Endothelial cell of umbilical vein (primary cell): ENCODE results near the gene TMEM170A. TPM values are rescaled to one million over a fixed set of nuclear protein-coding genes. Genes with fewer than 3 reads are reported as not detected.

Experiments used
- BruUV-seq: library from RNA; stranded (reverse); fragments of 400-500 nt; replicated peaks from 2 replicates; lab custom pipeline; 2021; lab: Mats Ljungman, UMichigan
- CTCF ChIA-PET: fragments of 300-600, 350-600 bp; sonication (Branson Sonifier 250); formaldehyde crosslinking; loops from one replicate; lab custom pipeline; 2021; ENCODE audit warnings: antibody characterized with exemption, inconsistent platforms; lab: Charles Lee
- POLR2A ChIA-PET: fragments of 300-600, 350-600 bp; sonication (Branson Sonifier 250); formaldehyde crosslinking; loops from one replicate; lab custom pipeline; 2021; ENCODE audit warnings: antibody characterized with exemption, inconsistent platforms; lab: Charles Lee
- DNase-seq: peaks from one replicate; pipeline ENCODE4 v3.0.0-alpha.2; 2011; ENCODE audit warnings: low read depth, low spot score
- FAIRE-seq: peaks from 2 replicates; lab custom pipeline; 2011; peaks lifted over from hg19 to GRCh38; lab: Jason Lieb, UNC
- H2AFZ ChIP-seq: 2 replicates; pipeline ENCODE4 v1.6.0; 2012; ENCODE audit warnings: low read depth, low read length, control low read depth, inconsistent platforms
- H3K27ac ChIP-seq: 2 replicates; pipeline ENCODE4 v1.5.1; 2011; ENCODE audit warnings: low read depth, mild to moderate bottlenecking, control low read depth, low read length, moderate library complexity; ENCODE audit not compliant: insufficient read depth
- H3K27me3 ChIP-seq, 2 experiments: 2 replicates each; pipeline versions ENCODE4 v1.6.0 to v1.6.1; 2011; ENCODE audit warnings: low read length in 2 of 2, mixed read lengths in 1 of 2; ENCODE audit not compliant: control insufficient read depth in 2 of 2, insufficient read depth in 2 of 2
- H3K36me3 ChIP-seq, 2 experiments: 2 replicates in 1 of 2; 3 replicates in 1 of 2; pipeline ENCODE4 v1.5.1; 2011; ENCODE audit warnings: low read length in 2 of 2, mild to moderate bottlenecking in 1 of 2, moderate library complexity in 1 of 2; ENCODE audit not compliant: control insufficient read depth in 2 of 2, insufficient read depth in 2 of 2; ENCODE audit errors: extremely low read depth in 1 of 2
- H3K4me1 ChIP-seq: 3 replicates; pipeline ENCODE4 v1.5.1; 2011; ENCODE audit warnings: mild to moderate bottlenecking, low read length; ENCODE audit not compliant: control insufficient read depth, insufficient read depth; ENCODE audit errors: extremely low read depth
- H3K4me2 ChIP-seq: 2 replicates; pipeline ENCODE4 v1.6.1; 2011; ENCODE audit warnings: low read length, control low read depth, mixed read lengths; ENCODE audit not compliant: insufficient read depth
- H3K4me3 ChIP-seq, 3 experiments: fragments of 200-600 bp in 1 of 3; sonication (generic), shearing (Covaris generic) in 1 of 3; replicated peaks in 1 of 3; 2 replicates each; pipeline ENCODE4 v1.5.1; 2011 to 2016; ENCODE audit warnings: control low read depth in 3 of 3, low read length in 3 of 3, mild to moderate bottlenecking in 2 of 3, inconsistent platforms in 1 of 3, low read depth in 1 of 3, moderate library complexity in 1 of 3; ENCODE audit not compliant: insufficient read depth in 1 of 3
- H3K79me2 ChIP-seq: 2 replicates; pipeline ENCODE4 v1.6.0; 2012; ENCODE audit warnings: low read length, inconsistent platforms; ENCODE audit not compliant: control insufficient read depth, insufficient read depth
- H3K9ac ChIP-seq: replicated peaks from 2 replicates; pipeline ENCODE3; 2011; ENCODE audit warnings: low read length, control low read depth; ENCODE audit not compliant: insufficient read depth; ENCODE audit errors: extremely low read depth
- H3K9me1 ChIP-seq: replicated peaks from 3 replicates; pipeline ENCODE4 v1.6.0; 2011; ENCODE audit warnings: mild to moderate bottlenecking, low read length; ENCODE audit not compliant: control insufficient read depth, insufficient read depth; ENCODE audit errors: extremely low read depth
- H3K9me3 ChIP-seq: replicated peaks from 2 replicates; pipeline ENCODE4 v1.5.1; 2012; ENCODE audit warnings: low read length, inconsistent platforms; ENCODE audit not compliant: control insufficient read depth, insufficient read depth
- H4K20me1 ChIP-seq: replicated peaks from 2 replicates; pipeline ENCODE3; 2011; ENCODE audit warnings: mild to moderate bottlenecking, low read length; ENCODE audit not compliant: control insufficient read depth, insufficient read depth; ENCODE audit errors: extremely low read depth
- CTCF ChIP-seq, 2 donors: IDR thresholded peaks; 1 replicate in 1 of 2; 2 replicates in 1 of 2; pipeline ENCODE4 v1.5.1; 2011; ENCODE audit warnings: low read length in 2 of 2, mild to moderate bottlenecking in 2 of 2, moderate library complexity in 2 of 2, control low read depth in 1 of 2, inconsistent platforms in 1 of 2, low read depth in 1 of 2; ENCODE audit not compliant: insufficient read depth in 1 of 2; ENCODE audit errors: extremely low read depth in 1 of 2
- FOS ChIP-seq: IDR thresholded peaks from 2 replicates; pipeline ENCODE4 v1.6.1; 2011; ENCODE audit warnings: mild to moderate bottlenecking, low read length, moderate library complexity, borderline replicate concordance; ENCODE audit not compliant: insufficient read depth
- GATA2 ChIP-seq: IDR thresholded peaks from 2 replicates; pipeline ENCODE4 v1.7.0; 2011; ENCODE audit warnings: low read depth, mild to moderate bottlenecking, moderate library complexity, mixed read lengths, low read length; ENCODE audit not compliant: insufficient read length, insufficient read depth
- JUN ChIP-seq: IDR thresholded peaks from 2 replicates; pipeline ENCODE4 v1.6.1; 2011; ENCODE audit warnings: borderline replicate concordance, low read depth; ENCODE audit not compliant: insufficient read length, insufficient read depth
- MYC ChIP-seq: IDR thresholded peaks from one replicate; pipeline ENCODE4 v1.6.1; 2011; ENCODE audit warnings: mild to moderate bottlenecking, low read depth, low read length
- dilution Hi-C: fragments of 300-500 bp; cut with MboI; formaldehyde crosslinking; loops from one replicate; pipeline ENCODE4 v1.15.0; 2019; ENCODE audit warnings: low sequenced_read_pairs; ENCODE audit not compliant: extremely low pct_ligation_motif_present
- intact Hi-C: fragments of 100-400 bp; cut with micrococcal nuclease; formaldehyde crosslinking; loops from one replicate; pipeline ENCODE4 v1.10.0; 2022
- polyA plus RNA-seq, 4 experiments: library from polyadenylated mRNA; depleted of rRNA in 3 of 4; stranded (reverse) in 3 of 4; unstranded in 1 of 4; fragments of >200 nt; gene quantifications; 2 replicates each; pipeline versions ENCODE4 v1.2.1 to v1.2.3, GENCODE V29; 2011 to 2012; ENCODE audit warnings: missing spikeins in 1 of 4
- total RNA-seq: library from RNA; stranded (reverse); gene quantifications from 2 replicates; pipeline ENCODE4 v1.2.3, GENCODE V29; 2021

TMEM170A gene
- total and polyA plus RNA-seq, 2 donors (not counting 3 experiments of a cell fraction or from before 2014, with no cell fraction given) = 12.9 to 22.2 TPM

DNA sequence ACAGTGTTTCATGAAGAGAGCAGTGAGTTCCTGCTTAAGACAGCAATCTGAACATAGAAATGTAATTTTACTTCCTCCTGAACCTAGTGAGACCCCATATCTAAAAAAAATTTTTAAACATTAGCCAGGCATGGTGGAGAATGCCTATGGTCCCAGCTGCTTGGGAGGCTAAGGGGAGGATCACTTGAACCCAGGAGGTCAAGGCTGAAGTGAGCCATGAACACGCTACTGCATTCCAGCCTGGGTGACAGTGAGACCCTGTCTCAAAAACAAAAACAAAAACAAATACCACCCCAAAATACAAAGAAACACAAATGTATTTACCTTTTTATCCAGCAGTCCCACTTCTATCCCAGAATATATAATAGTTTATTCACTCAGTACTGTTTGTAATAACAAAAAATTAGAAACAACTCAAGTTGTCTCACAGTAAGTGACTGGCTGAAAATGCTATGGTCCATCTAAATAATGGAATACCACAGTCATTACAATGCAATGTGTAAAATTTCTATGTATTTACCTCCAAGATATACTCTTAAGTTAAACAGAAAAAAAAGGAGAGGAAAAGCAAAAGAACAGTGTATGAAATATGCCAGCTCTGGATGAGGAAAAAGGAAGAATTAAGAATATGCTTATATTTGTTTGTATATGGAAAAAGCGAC lies 47.5 kb downstream of the TMEM170A start:
- Histone ChIP-seq H4K20me1 (no peaks in the 10 kb centered on the region), H3K79me2 (peaks cover 47% of the 10 kb centered on the region), H3K9me1 (no peaks in the 10 kb centered on the region), H3K27me3 (no peaks in the 10 kb centered on the region), H3K4me1 (peaks cover 7% of the 10 kb centered on the region), H3K9me3 (no peaks in the 10 kb centered on the region), H3K27ac (no peak overlapping the region), H3K9ac (no peak overlapping the region), H3K4me2 (no peak overlapping the region), H3K36me3 (no peaks in the 10 kb centered on the region), H2AFZ (no peak overlapping the region), H3K4me3 (no peak overlapping the region)
- ChIA-PET POLR2A (no interaction called here), CTCF (no interaction called here)
- TF ChIP-seq JUN (no peak), GATA2 (no peak), CTCF (IDR thresholded peaks at IDR 0.05; ENCODE audit: extremely low read depth in 1 of 2, insufficient read depth in 1 of 2, low read depth in 1 of 2, low read length in 2 of 2) (no peak), FOS (no peak), MYC (no peak)
- no peak for FAIRE-seq
- dilution Hi-C loops (no loop called here), intact Hi-C loops (no loop called here)
- DNase-seq = no peak
- BruUV-seq = no TSS peak
